IPS-20b (cell line): ENCODE data around the gene PRKD1.
"Not testable (repeated sequence)": the region's sequence is repeated elsewhere in the genome, so short reads cannot be mapped to it uniquely, and the experiment has no call there.

Experiments
- H3K27ac ChIP-seq: one replicate; pipeline ENCODE4 v1.5.1; 2013; ENCODE audit warnings: low read length
- H3K27me3 ChIP-seq: 2 replicates; pipeline ENCODE4 v1.6.1; 2013; ENCODE audit warnings: mild to moderate bottlenecking, low read length, inconsistent platforms; ENCODE audit not compliant: insufficient read depth
- H3K36me3 ChIP-seq: 2 replicates; pipeline ENCODE4 v1.6.1; 2013; ENCODE audit warnings: low read depth, mild to moderate bottlenecking, inconsistent platforms, low read length, moderate library complexity; ENCODE audit not compliant: insufficient read depth
- H3K4me1 ChIP-seq: 2 replicates; pipeline ENCODE4 v1.6.1; 2013; ENCODE audit warnings: mild to moderate bottlenecking, control low read depth, inconsistent platforms, low read length, moderate library complexity; ENCODE audit not compliant: insufficient read depth
- H3K4me3 ChIP-seq: 2 replicates; pipeline ENCODE4 v1.5.1; 2013; ENCODE audit warnings: mild to moderate bottlenecking, low read length, inconsistent platforms
- H3K9ac ChIP-seq: 2 replicates; pipeline ENCODE4 v1.6.1; 2013; ENCODE audit warnings: low read depth, mild to moderate bottlenecking, inconsistent platforms, low read length, moderate library complexity
- H3K9me3 ChIP-seq: 2 replicates; pipeline ENCODE4 v1.6.1; 2013; ENCODE audit warnings: mild to moderate bottlenecking, low read depth, low read length, inconsistent platforms; ENCODE audit not compliant: insufficient read depth

The PRKD1 gene

DNA sequence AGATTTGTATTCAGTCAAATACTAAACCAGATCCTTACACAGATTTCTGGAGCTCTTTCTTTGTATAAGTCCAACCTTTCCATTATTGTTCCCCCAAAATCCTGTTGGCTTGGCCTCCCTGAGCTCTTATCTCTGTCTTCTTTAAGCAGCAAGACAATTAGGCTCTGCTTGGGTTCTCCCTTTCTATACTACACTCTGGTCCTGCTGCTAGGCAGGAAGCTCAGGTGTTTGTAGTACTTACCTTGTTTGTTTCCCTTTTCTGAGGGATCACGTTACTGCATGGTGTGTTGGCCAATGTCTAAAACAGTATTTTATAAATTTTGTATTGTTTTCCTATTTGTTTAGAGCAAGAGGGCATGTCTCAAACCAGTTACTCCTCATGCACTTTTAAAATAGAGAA, 192.9 kb downstream of the PRKD1 start:
- H3K27me3 ChIP-seq = no peaks in the 10 kb centered on the region
- H3K36me3 ChIP-seq = no peaks in the 10 kb centered on the region
- no peak overlapping the region for H3K4me3 ChIP-seq
- H3K27ac ChIP-seq = no peak overlapping the region
- no peaks in the 10 kb centered on the region; the same call in 1 of the 2 replicates for H3K4me1 ChIP-seq
- no peaks in the 10 kb centered on the region for H3K9me3 ChIP-seq
- no peak overlapping the region for H3K9ac ChIP-seq

DNA sequence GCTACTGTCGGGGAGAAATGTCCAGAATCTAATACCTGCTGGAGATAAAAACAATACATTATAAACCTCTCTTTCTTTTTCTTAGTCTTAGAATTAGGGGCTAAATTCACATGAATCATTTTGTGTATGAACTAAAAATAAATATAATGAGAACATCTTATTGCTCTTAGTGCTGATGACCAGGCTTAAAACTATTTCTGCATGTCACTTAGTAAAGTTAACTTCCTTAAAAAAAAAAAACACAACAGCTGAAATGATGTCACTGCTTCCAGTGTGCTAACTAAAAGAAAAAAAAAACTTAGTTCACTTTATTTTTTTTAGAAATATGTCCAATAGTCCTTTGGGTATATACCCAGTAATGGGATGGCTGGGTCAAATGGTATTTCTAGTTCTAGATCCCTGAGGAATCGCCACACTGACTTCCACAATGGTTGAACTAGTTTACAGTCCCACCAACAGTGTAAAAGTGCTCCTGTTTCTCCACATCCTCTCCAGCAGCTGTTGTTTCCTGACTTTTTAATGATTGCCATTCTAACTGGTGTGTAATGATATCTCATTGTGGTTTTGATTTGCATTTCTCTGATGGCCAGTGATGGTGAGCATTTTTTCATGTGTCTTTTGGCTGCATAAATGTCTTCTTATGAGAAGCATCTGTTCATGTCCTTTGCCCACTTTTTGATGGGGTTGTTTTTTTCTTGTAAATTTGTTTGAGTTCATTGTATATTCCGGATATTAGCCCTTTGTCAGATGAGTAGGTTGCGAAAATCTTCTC, 200.9 kb downstream of the PRKD1 start:
- not testable (repeated sequence) for H3K36me3 ChIP-seq, H3K9ac ChIP-seq, H3K4me1 ChIP-seq, H3K27me3 ChIP-seq, H3K4me3 ChIP-seq, H3K9me3 ChIP-seq, H3K27ac ChIP-seq

DNA sequence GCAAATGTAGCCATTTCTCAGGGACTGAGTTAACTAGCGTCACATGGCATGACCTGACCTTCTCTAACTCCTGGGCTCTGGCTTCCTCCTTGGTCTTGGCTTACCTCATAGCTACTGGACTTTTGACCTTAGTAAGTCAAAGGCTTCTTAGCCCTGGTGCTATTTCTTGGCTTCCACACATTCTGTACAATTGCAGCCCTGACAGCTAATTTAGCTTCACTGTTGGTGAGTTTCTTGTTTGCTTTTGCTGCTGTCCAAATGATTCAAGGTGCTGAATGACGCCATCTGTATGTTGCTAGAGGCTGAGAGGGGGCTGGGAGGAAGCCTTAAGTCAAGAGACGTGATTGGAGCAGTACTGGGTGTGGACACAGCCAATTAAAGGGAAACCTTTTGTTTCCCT, 202.7 kb downstream of the PRKD1 start:
- H3K9ac ChIP-seq = no peak overlapping the region

DNA sequence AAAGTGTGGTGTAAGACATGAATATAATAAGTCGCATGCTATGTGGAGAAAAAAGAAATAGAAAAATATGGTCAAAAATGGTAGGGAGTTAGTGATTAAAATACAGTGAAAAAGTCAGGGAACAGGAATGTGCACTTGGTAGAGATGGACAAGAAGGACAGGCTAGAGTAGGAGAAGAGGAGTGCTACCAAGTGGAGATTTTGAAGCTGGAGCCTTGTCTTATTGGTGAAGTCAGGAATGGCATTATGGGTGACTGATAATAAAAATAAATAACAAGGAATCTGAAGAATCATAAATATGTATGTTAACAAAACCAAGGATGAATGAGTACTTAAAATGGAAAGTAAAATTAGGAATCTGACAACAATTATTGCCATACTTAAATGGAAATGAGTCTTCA, 204.8 kb downstream of the PRKD1 start:
- no peak overlapping the region for H3K27ac ChIP-seq
- H3K36me3 ChIP-seq = no peaks in the 10 kb centered on the region
- H3K9ac ChIP-seq = no peak overlapping the region
- H3K4me3 ChIP-seq = no peak overlapping the region
- H3K27me3 ChIP-seq = no peaks in the 10 kb centered on the region
- H3K9me3 ChIP-seq = no peaks in the 10 kb centered on the region
- peaks cover 3% of the 10 kb centered on the region; the same call in 1 of the 2 replicates for H3K4me1 ChIP-seq

More for the DNA sequence above, 202.7 kb downstream of the PRKD1 start:
- Histone ChIP-seq H3K4me3 (no peak overlapping the region), H3K27me3 (no peaks in the 10 kb centered on the region), H3K9me3 (no peaks in the 10 kb centered on the region), H3K36me3 (no peaks in the 10 kb centered on the region), H3K4me1 (peaks cover 3% of the 10 kb centered on the region; the same call in 1 of the 2 replicates), H3K27ac (no peak overlapping the region)

DNA sequence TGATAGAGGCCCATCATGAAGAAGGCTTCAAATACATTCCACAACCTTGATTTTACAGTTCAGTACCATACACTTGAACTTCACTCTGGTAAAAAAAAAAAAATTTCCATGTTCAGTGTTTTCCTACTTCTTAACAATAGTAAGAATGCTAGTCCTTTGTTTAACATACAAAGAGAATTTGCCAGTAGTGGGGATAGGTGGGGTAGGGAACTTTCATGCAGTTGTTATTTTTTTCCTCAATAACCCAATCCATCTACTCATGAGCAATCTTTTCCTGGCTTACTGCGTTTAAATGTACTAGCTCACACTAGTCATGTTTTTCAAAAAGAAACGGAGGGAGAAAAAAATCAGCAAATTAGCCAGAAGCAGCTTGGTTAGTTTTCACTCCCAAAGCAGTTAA, 206.1 kb downstream of the PRKD1 start:
- no peaks in the 10 kb centered on the region for H3K36me3 ChIP-seq
- no peak overlapping the region for H3K9ac ChIP-seq
- no peaks in the 10 kb centered on the region for H3K27me3 ChIP-seq
- no peak overlapping the region for H3K4me3 ChIP-seq
- no peak overlapping the region for H3K27ac ChIP-seq
- peaks cover 3% of the 10 kb centered on the region; the same call in 1 of the 2 replicates for H3K4me1 ChIP-seq
- no peaks in the 10 kb centered on the region for H3K9me3 ChIP-seq

GRCh38 chr14:29717901-29718300, 209.7 kb downstream of the PRKD1 start:
- H3K9ac ChIP-seq = no peak overlapping the region
- H3K36me3 ChIP-seq = no peaks in the 10 kb centered on the region
- H3K27me3 ChIP-seq = no peaks in the 10 kb centered on the region
- no peaks in the 10 kb centered on the region for H3K9me3 ChIP-seq
- no peak overlapping the region for H3K4me3 ChIP-seq
- H3K27ac ChIP-seq = no peak overlapping the region
- H3K4me1 ChIP-seq = no peaks in the 10 kb centered on the region; the same call in 1 of the 2 replicates

- H3K9ac ChIP-seq = no peak overlapping the region
- no peak overlapping the region for H3K27ac ChIP-seq
- no peaks in the 10 kb centered on the region for H3K36me3 ChIP-seq
- no peaks in the 10 kb centered on the region for H3K4me1 ChIP-seq
- H3K9me3 ChIP-seq = no peaks in the 10 kb centered on the region
- H3K27me3 ChIP-seq = no peaks in the 10 kb centered on the region
- no peak overlapping the region for H3K4me3 ChIP-seq
Measured at GRCh38 chr14:29716150-29716549, 211.5 kb downstream of the PRKD1 start.

GRCh38 chr14:29712601-29713000, 215.0 kb downstream of the PRKD1 start:
- no peaks in the 10 kb centered on the region for H3K4me1 ChIP-seq
- no peak overlapping the region for H3K4me3 ChIP-seq
- no peak overlapping the region for H3K27ac ChIP-seq
- no peaks in the 10 kb centered on the region for H3K27me3 ChIP-seq
- no peak overlapping the region for H3K9ac ChIP-seq
- H3K36me3 ChIP-seq = no peaks in the 10 kb centered on the region
- no peaks in the 10 kb centered on the region for H3K9me3 ChIP-seq

DNA sequence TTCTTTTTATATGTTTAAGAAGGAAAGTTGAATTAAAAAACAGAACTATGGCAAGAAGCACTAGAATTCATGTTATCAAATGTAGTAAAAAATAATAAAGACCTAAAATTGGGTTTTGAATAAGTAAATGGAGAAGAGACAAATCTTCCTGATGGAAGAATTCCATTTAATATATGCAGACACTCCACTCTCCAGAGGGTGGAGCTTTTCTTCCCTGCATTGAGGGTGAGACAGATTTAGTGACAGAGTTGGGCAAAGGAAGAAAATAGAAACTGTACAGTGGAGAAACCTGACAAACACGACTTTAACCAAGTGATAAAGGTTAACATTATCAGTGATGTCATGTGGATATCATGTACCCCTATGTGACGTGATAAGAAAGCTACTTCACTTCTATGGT, 217.6 kb downstream of the PRKD1 start:
- Histone ChIP-seq H3K27me3 (no peaks in the 10 kb centered on the region), H3K36me3 (no peaks in the 10 kb centered on the region), H3K27ac (no peak overlapping the region), H3K4me1 (no peaks in the 10 kb centered on the region), H3K9me3 (peaks cover 5% of the 10 kb centered on the region; the same call in 1 of the 2 replicates), H3K4me3 (no peak overlapping the region), H3K9ac (no peak overlapping the region)

- H3K27me3 ChIP-seq = no peaks in the 10 kb centered on the region
- peaks cover 5% of the 10 kb centered on the region; the same call in 1 of the 2 replicates for H3K9me3 ChIP-seq
- no peak overlapping the region for H3K27ac ChIP-seq
- H3K4me3 ChIP-seq = no peak overlapping the region
- no peaks in the 10 kb centered on the region for H3K36me3 ChIP-seq
- no peaks in the 10 kb centered on the region for H3K4me1 ChIP-seq
- no peak overlapping the region for H3K9ac ChIP-seq
Measured at GRCh38 chr14:29709490-29709889, 218.2 kb downstream of the PRKD1 start.

GRCh38 chr14:29706700-29707099, 220.9 kb downstream of the PRKD1 start:
- H3K9ac ChIP-seq = no peak overlapping the region
- H3K4me1 ChIP-seq = no peaks in the 10 kb centered on the region
- H3K36me3 ChIP-seq = no peaks in the 10 kb centered on the region
- no peak overlapping the region for H3K4me3 ChIP-seq
- H3K27me3 ChIP-seq = no peaks in the 10 kb centered on the region
- peaks cover 5% of the 10 kb centered on the region; the same call in 1 of the 2 replicates for H3K9me3 ChIP-seq
- no peak overlapping the region for H3K27ac ChIP-seq

GRCh38 chr14:29705801-29706200, 221.8 kb downstream of the PRKD1 start:
- Histone ChIP-seq H3K36me3 (no peaks in the 10 kb centered on the region), H3K9me3 (peaks cover 5% of the 10 kb centered on the region; the same call in 1 of the 2 replicates), H3K27me3 (no peaks in the 10 kb centered on the region), H3K9ac (no peak overlapping the region), H3K4me1 (no peaks in the 10 kb centered on the region), H3K27ac (no peak overlapping the region), H3K4me3 (no peak overlapping the region)
